Measurements from ENCODE around the gene NAA80.
"Not testable (repeated sequence)": the region's sequence is repeated elsewhere in the genome, so short reads cannot be mapped to it uniquely, and the experiment has no call there.

The NAA80 gene

DNA sequence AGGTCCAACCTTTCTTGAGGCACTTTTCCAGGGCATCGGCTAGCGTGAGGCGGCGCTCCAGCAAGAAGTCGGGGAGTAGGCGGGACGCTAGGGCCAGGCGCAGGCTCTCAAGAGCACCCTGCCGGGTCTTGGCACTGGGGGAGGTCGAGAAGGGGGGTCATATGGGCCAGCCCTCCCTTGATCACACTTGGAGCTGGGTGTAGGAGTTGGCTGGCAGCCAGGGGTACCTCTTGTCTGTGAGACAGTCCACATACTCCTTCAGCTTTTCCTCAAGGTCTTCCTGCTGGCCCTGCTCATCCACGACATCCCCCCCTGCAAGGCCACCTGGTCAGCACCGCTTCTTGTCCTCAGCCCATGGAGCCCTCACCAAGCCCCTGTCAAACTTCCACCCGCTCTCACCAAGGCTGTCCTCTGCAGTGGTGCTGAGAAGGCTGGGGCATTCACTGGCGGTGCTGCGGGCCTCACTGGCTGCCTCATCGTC, 9.0 kb downstream of the NAA80 start:
- no peak for DNase-seq (ENCODE audit: low read depth, low spot score)

GRCh38 chr3:50289130-50289529, 10.1 kb downstream of the NAA80 start:
- no peak for DNase-seq (ENCODE audit: low read depth, low spot score)

DNA sequence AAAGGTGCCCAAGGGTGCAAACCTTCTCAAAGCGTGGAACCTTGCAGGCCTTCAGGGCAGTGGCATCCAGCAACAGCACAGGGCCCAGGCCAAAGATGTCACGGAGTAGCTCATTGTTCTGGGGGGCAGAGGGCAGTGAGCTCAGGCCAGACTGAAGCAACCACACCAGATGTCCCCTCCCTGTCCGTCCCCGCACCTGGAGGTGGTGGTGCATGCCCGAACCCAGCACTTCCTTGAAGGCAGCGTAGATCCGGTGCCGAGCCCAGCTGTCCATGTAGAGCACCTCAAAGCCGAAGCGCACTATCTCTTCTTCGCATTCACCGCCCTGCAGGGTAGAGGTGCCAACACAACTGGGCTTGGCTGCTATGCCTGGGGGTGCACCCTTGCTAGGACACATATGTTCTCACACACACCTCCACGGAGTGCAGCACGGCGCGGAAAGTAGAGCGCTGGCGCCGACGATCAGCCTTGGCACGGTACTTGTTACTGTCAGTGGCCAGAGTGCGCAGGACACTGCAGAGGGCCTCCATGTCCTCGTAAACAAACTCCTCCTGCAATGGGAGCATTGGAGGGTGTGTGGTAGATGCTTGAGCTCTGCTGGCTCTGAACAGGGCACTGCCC, 10.7 kb downstream of the NAA80 start:
- no peak for DNase-seq (ENCODE audit: low read depth, low spot score)

GRCh38 chr3:50287262-50287661, 11.9 kb downstream of the NAA80 start:
- DNase-seq (ENCODE audit: low read depth, low spot score), result no peak

DNA sequence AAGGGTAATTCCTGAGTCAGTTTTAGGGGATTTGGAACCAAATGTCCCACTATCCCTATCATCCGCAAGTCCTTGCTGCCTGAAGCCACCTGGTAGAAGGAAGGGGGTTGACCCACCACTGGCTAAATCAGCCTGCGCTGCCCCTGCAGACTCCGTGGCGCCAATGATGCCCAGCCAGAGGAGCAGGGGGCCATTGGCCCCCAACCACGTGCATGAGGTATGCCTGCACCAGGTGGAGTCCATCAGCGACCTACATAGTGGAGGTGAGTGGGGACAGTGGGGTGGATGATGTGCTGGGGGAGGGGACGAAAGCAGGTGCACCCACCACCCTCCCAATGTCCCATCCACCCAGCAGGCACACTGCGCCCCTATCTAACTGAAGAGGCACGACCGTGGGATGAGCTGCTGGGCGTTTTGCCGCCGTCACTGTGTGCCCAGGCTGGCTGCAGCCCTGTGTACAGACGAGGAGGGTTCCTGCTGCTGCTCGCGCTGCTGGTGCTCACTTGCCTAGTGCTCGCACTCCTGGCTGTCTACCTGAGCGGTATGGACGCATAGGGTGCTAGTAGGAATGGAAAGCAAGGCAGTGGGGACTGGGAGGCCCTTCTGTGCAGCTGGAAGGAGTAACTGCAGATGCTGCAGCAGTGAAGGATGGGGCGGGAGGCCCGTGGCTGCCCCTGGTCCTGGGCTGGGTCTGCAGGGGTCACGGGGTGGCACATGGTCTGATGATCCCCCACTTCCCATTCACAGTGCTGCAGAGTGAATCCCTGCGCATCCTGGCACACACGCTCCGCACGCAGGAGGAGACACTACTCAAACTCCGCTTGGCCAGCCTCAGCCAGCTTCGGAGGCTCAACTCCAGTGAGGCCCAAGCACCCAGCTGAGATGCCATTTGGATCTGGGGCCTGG, 12.6 kb downstream of the NAA80 start:
- no peak for DNase-seq (ENCODE audit: low read depth, low spot score)

DNA sequence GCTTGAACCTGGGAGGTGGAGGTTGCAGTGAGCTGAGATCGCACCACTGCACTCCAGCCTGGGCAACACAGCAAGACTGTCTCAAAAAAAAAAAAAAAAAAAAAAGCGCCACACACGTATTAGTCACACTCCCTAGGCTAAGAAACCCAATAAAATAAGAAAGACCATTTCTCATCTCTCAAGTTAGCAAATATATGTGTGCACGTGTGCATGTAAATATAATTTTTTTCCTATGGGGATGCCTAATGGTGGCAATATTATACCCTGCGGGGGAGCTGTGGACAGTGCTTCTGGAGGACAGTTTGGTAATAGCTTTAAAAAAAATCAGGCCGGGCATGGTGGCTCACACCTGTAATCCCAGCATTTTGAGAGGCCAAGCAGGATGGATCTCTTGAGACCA, 15.1 kb downstream of the NAA80 start:
- not testable (repeated sequence) for DNase-seq (ENCODE audit: low read depth, low spot score)

DNA sequence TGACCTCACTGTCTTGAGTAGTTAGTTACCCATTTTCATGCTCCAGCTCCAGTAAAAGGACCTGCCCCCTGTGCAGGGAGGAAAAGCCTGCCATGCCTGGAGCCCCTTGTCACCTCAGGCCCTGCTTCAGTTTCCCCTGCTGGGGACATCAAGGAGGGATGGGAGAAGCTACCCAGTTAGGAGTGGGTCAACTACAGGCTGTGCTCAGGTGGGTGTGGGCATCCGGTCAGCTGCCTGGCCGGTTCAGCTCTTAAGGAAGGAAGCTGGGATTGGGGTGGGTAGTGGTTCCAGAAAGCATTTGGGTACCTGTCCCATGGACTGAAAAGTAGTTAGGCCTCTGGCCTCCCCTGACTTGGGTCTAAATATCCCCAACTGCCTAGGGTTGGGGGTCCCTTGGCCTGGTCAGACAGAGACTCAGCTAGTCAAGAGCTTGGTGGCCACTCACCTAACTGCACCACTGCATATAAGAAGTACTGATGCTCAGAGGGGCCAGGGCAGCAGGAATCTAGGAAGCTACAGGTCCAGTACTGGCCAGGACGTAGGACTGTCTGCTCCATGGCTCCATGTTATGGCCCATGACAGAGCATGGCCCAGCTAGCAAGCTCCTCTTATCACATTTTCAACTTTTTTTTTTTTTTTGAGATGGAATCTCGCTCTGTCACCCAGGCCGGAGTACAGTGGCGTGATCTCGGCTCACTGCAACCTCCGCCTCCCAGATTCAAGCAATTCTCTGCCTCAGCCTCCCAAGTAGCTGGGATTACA, 19.8 kb downstream of the NAA80 start:
- no peak for DNase-seq (ENCODE audit: low read depth, low spot score)

GRCh38 chr3:50278880-50279224, 20.4 kb downstream of the NAA80 start, which contains the start of gene LSMEM2:
LSMEM2 (plus strand) TSS chr3:50279087; CDS start chr3:50279114, 27 bp downstream.
- no peak for DNase-seq (ENCODE audit: low read depth, low spot score)

DNA sequence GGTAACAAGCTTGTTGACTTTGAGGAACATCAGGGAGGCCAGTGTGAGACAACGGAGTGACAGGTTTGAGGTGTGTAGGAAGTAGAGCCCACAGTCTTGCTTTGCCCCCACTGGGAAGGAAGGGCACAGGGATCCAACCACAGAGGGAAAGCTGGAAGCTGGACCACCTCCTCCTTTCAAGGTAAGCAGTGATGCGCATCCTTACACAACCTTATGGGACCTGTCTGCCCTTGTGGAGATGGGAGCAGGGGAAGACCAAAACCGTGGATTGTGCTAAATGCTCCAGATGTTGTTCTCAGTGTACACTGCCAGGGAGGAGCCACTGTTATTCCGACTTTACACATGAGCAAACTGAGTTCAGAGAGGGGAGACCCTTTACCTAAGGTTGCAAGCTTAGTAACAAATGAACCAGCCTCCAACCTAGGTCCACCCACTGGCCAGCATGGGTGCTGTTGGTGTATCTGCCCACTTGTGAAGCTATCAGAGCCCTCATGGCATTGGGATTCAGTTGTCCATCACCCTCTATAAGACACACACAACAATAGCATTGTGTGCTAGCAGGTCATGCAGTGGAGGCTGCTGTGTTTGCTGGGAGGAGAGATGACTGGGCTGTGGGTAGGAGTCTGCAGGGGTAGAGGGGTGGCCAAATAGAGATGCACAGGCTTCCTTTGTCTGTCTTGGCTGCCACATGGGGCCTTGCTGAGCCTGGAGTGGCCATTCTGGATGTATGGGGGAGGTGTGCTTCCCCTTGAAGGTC, 20.9 kb downstream of the NAA80 start:
- no peak for DNase-seq (ENCODE audit: low read depth, low spot score)

DNA sequence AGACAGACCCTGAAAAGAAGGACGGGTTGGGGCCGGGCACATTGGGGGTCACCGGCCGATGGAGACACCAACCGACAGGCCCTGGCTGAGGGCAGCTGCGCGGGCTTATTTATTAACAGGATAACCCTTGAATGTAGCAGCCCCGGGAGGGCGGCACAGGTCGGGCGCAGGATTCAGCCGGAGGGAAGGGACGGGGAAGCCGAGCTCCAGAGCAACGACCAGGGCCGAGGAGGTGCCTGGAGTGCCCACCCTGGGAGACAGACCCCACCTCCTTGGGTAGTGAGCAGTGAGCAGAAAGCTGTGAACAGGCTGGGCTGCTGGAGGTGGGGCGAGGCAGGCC, 22.5 kb downstream of the NAA80 start:
- no peak for DNase-seq (ENCODE audit: low read depth, low spot score)

GRCh38 chr3:50275996-50276761, 23.0 kb downstream of the NAA80 start:
- DNase-seq (ENCODE audit: low read depth, low spot score), result no peak

- no peak for DNase-seq (ENCODE audit: low read depth, low spot score)
These were observed 23.8 kb downstream of the NAA80 start for GRCh38 chr3:50275141-50275995.

DNA sequence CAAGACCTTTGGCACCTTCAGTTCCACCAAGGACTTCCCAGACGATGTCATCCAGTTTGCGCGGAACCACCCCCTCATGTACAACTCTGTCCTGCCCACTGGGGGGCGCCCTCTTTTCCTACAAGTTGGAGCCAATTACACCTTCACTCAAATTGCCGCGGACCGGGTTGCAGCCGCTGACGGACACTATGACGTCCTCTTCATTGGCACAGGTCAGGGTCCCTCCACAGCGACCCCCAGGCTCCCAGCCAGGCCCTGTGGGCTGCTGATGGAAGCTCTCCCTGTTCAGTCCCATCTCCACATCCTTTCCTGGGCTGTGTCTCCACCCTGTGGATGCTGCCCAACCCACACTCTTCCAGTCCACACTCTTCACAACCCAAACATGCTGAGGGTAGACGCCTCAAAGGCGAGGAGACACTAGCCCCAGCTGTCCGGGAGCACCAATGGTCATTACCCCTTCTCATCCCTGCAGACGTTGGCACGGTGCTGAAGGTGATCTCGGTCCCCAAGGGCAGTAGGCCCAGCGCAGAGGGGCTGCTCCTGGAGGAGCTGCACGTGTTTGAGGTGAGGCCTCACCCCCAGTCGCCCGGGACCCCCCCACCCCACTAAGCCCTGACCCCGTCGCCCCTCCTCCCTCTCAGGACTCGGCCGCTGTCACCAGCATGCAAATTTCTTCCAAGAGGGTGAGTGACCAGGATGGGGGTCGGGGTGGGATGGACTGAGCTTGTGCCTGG, 24.7 kb downstream of the NAA80 start:
- DNase-seq (ENCODE audit: low read depth, low spot score), result no peak

DNA sequence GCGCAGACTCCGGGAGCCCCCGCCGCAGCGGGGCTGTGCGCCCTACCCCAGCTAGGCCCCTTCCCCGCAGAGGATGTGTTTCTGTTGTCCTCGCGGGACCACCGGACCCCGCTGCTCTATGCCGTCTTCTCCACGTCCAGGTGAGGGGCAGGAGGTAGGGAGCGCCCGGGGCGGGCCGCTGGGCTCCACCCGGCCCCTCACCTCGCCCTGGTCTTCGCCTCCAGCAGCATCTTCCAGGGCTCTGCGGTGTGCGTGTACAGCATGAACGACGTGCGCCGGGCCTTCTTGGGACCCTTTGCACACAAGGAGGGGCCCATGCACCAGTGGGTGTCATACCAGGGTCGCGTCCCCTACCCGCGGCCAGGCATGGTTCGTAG, 25.5 kb downstream of the NAA80 start:
- DNase-seq (ENCODE audit: low read depth, low spot score), result no peak

DNA sequence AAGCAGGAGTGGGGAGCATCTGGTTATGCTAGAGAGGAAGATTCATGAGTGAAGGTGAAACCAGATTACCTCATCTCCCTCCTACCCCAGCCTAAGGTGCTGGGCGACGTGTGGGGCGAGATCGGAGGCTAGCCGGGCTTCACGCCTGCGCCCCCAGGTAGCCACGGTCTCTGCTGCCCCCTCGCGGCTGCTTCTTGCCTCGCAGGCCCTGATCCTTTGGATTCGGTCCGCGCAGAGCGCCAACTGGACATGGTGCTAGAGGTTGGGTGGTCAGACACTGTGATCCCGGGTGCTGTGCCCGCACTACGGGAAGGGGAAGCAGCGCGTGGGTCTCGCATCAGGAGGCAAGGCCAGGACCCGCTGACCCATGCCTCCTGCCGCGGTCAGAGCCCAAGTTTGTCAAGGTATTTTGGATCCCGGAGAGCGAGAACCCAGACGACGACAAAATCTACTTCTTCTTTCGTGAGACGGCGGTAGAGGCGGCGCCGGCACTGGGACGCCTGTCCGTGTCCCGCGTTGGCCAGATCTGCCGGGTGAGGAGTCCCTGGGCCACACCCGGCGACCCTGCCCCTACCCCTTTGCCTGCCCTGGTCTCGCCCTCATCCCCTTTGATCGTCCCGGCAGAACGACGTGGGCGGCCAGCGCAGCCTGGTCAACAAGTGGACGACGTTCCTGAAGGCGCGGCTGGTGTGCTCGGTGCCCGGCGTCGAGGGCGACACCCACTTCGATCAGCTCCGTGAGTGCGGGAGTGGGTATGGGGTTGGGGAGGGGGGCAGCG, 26.1 kb downstream of the NAA80 start:
- DNase-seq (ENCODE audit: low read depth, low spot score), result no peak

- DNase-seq (ENCODE audit: low read depth, low spot score), result not testable (repeated sequence)
These were observed 26.7 kb downstream of the NAA80 start for GRCh38 chr3:50272538-50272910.

GRCh38 chr3:50271314-50271936, 27.8 kb downstream of the NAA80 start:
- no peak for DNase-seq (ENCODE audit: low read depth, low spot score)
